DND-41 (cell line): ENCODE measurements around the gene PBRM1.
"Not testable (repeated sequence)": the region's sequence is repeated elsewhere in the genome, so short reads cannot be mapped to it uniquely, and the experiment has no call there.

Experiments used
- ATAC-seq: fragments of 200-7000 bp; cut with Tn5 transposase; 3 replicates; pipeline ENCODE4 v1.9.1; 2021; ENCODE audit warnings: low read depth; ENCODE audit not compliant: insufficient read depth
- DNase-seq: peaks from one replicate; pipeline ENCODE4 v3.0.0-alpha.2; 2020
- H2AFZ ChIP-seq: 2 replicates; pipeline ENCODE4 v1.6.0; 2012; ENCODE audit warnings: low read depth, low read length
- H3K27ac ChIP-seq: 2 replicates; pipeline ENCODE4 v1.5.1; 2012; ENCODE audit warnings: low read length, inconsistent platforms
- H3K27me3 ChIP-seq: fragments of 200-600 bp; sonication (generic); 2 replicates; pipeline ENCODE4 v1.6.0; 2012; ENCODE audit warnings: low read length, mild to moderate bottlenecking, inconsistent platforms; ENCODE audit not compliant: insufficient read depth, poor library complexity
- H3K36me3 ChIP-seq: 2 replicates; pipeline ENCODE4 v1.5.1; 2012; ENCODE audit warnings: low read length, inconsistent platforms; ENCODE audit not compliant: insufficient read depth
- H3K4me1 ChIP-seq: 2 replicates; pipeline ENCODE4 v1.5.1; 2012; ENCODE audit warnings: mild to moderate bottlenecking, low read length; ENCODE audit not compliant: insufficient read depth
- H3K4me2 ChIP-seq: 2 replicates; pipeline ENCODE4 v1.6.0; 2012; ENCODE audit warnings: mild to moderate bottlenecking, moderate library complexity, low read length, inconsistent platforms; ENCODE audit not compliant: insufficient read depth
- H3K4me3 ChIP-seq, 2 experiments: fragments of 200-600 bp in 1 of 2; shearing (Covaris generic) in 1 of 2; 2 replicates each; pipeline ENCODE4 v1.5.1; 2012 to 2016; ENCODE audit warnings: inconsistent platforms in 2 of 2, low read length in 2 of 2, mild to moderate bottlenecking in 2 of 2, low read depth in 1 of 2, moderate library complexity in 1 of 2
- H3K79me2 ChIP-seq: 2 replicates; pipeline ENCODE4 v1.6.0; 2012; ENCODE audit warnings: low read length, inconsistent platforms; ENCODE audit not compliant: insufficient read depth
- H3K9ac ChIP-seq: 2 replicates; pipeline ENCODE4 v1.6.0; 2012; ENCODE audit warnings: low read depth, mild to moderate bottlenecking, inconsistent platforms, low read length, moderate library complexity
- H3K9me3 ChIP-seq: 2 replicates; pipeline ENCODE4 v1.5.1; 2012; ENCODE audit warnings: low read length, moderate library complexity, mild to moderate bottlenecking, inconsistent platforms; ENCODE audit not compliant: insufficient read depth, severe bottlenecking
- H4K20me1 ChIP-seq: 2 replicates; pipeline ENCODE4 v1.6.0; 2012; ENCODE audit warnings: low read length; ENCODE audit not compliant: insufficient read depth
- EZH2 ChIP-seq: IDR thresholded peaks from 3 replicates; pipeline ENCODE4 v1.6.1; 2012; ENCODE audit warnings: borderline replicate concordance, low read depth, mild to moderate bottlenecking, moderate library complexity, low read length, inconsistent platforms; ENCODE audit not compliant: severe bottlenecking
- TF ChIP-seq, protein P1 (sequence below): IDR thresholded peaks from 2 replicates; pipeline ENCODE4 v1.5.1; 2012; ENCODE audit warnings: borderline replicate concordance, low read length, moderate library complexity, mild to moderate bottlenecking; ENCODE audit not compliant: poor library complexity, severe bottlenecking; ENCODE audit errors: extremely low read depth

PBRM1 gene

GRCh38 chr3:52730681-52731080, 45.0 kb upstream of the PBRM1 start:
- Histone ChIP-seq H2AFZ (no peak overlapping the region), H3K9me3 (peaks cover 3% of the 10 kb centered on the region), H3K79me2 (no peaks in the 10 kb centered on the region), H3K27ac (no peak overlapping the region), H3K9ac (no peak overlapping the region), H3K36me3 (peaks cover 53% of the 10 kb centered on the region), H3K4me1 (no peaks in the 10 kb centered on the region), H3K4me3 (no peak overlapping the region), H3K4me2 (no peak overlapping the region), H3K27me3 (no peaks in the 10 kb centered on the region), H4K20me1 (no peaks in the 10 kb centered on the region)
- ATAC-seq (no peak), DNase-seq (no peak)
- TF ChIP-seq EZH2: no peak
- TF ChIP-seq, protein P1, sequence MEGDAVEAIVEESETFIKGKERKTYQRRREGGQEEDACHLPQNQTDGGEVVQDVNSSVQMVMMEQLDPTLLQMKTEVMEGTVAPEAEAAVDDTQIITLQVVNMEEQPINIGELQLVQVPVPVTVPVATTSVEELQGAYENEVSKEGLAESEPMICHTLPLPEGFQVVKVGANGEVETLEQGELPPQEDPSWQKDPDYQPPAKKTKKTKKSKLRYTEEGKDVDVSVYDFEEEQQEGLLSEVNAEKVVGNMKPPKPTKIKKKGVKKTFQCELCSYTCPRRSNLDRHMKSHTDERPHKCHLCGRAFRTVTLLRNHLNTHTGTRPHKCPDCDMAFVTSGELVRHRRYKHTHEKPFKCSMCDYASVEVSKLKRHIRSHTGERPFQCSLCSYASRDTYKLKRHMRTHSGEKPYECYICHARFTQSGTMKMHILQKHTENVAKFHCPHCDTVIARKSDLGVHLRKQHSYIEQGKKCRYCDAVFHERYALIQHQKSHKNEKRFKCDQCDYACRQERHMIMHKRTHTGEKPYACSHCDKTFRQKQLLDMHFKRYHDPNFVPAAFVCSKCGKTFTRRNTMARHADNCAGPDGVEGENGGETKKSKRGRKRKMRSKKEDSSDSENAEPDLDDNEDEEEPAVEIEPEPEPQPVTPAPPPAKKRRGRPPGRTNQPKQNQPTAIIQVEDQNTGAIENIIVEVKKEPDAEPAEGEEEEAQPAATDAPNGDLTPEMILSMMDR: no peak

DNA sequence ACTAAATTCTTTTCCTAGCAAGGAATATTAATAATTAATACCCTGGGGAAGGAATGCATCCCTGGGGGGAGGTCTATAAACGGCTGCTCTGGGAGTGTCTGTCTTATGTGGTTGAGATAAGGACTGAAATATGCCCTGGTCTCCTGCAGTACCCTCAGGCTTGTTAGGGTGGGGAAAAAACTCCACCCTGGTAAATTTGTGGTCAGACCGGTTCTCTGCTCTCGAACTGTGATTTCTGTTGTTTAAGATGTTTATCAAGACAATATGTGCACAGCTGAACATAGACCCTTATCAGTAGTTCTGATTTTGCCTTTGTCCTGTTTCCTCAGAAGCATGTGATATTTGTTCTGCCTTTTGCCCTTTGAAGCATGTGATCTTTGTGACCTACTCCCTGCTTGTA, 43.0 kb upstream of the PBRM1 start:
- peak; percentile 30 for DNase-seq

GRCh38 chr3:52724511-52724910, 38.8 kb upstream of the PBRM1 start:
- H3K27ac ChIP-seq: no peak overlapping the region
- peaks cover 8% of the 10 kb centered on the region; the same call in 1 of the 2 replicates for H3K36me3 ChIP-seq
- DNase-seq: no peak
- H3K9ac ChIP-seq: no peak overlapping the region
- H4K20me1 ChIP-seq: 0 out of 2 replicates have a peak, but pooled peaks cover 5% of the 10 kb centered on the region
- no peak overlapping the region for H3K4me2 ChIP-seq
- H3K4me3 ChIP-seq: no peak overlapping the region
- no peak overlapping the region for H2AFZ ChIP-seq
- peaks cover 3% of the 10 kb centered on the region for H3K9me3 ChIP-seq
- no peak for ATAC-seq
- peaks cover 32% of the 10 kb centered on the region for H3K4me1 ChIP-seq
- no peaks in the 10 kb centered on the region for H3K27me3 ChIP-seq
- TF ChIP-seq EZH2: no peak
- TF ChIP-seq, protein P1: no peak
- no peaks in the 10 kb centered on the region for H3K79me2 ChIP-seq

More for the DNA sequence above, 43.0 kb upstream of the PBRM1 start:
- not testable (repeated sequence) for H3K9me3 ChIP-seq, ATAC-seq, H3K4me2 ChIP-seq, H3K4me1 ChIP-seq, H3K4me3 ChIP-seq, H3K27me3 ChIP-seq, H3K27ac ChIP-seq, H3K9ac ChIP-seq, H2AFZ ChIP-seq, H4K20me1 ChIP-seq, H3K79me2 ChIP-seq
- peaks cover 42% of the 10 kb centered on the region for H3K36me3 ChIP-seq

GRCh38 chr3:52723935-52724334, 38.2 kb upstream of the PBRM1 start:
- peaks cover 3% of the 10 kb centered on the region for H3K9me3 ChIP-seq
- TF ChIP-seq, protein P1: no peak
- no peak for TF ChIP-seq EZH2
- no peak overlapping the region for H3K4me2 ChIP-seq
- H3K4me1 ChIP-seq: peaks cover 32% of the 10 kb centered on the region
- H3K79me2 ChIP-seq: no peaks in the 10 kb centered on the region
- H3K9ac ChIP-seq: no peak overlapping the region
- no peak overlapping the region for H3K27ac ChIP-seq
- H3K4me3 ChIP-seq: no peak overlapping the region
- ATAC-seq (no peak), DNase-seq (no peak)
- no peaks in the 10 kb centered on the region for H3K27me3 ChIP-seq
- no peak overlapping the region for H2AFZ ChIP-seq
- H4K20me1 ChIP-seq: 0 out of 2 replicates have a peak, but pooled peaks cover 5% of the 10 kb centered on the region
- H3K36me3 ChIP-seq: peaks cover 10% of the 10 kb centered on the region
